Measurements from ENCODE around the gene PHLDB2. TPM values are rescaled to one million over a fixed set of nuclear protein-coding genes. Genes with fewer than 3 reads are reported as not detected.

PHLDB2 gene
- total and polyA plus RNA-seq, 11 donors, result 59.0 to 280 (median 115) TPM

DNA sequence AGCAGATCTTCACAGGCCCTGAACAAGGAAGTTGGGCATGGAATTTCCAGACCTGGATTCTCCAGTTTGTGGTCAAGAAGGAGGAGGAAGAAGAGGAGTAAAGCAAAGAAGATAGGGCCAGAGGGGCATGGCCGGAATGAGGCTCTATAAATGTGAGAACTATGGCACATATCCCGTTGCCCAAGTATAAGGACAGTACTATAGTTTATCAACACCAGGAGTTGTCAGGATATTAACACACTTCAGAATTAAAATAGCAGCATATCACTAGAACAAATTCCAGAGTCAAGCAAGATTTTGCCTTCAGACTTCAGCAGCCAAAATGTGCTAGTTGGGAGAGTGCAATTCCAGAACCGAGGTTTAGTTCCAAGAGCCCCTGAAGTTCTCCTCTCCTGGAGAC, 38.4 kb upstream of the PHLDB2 start:
- TF ChIP-seq, protein P1, sequence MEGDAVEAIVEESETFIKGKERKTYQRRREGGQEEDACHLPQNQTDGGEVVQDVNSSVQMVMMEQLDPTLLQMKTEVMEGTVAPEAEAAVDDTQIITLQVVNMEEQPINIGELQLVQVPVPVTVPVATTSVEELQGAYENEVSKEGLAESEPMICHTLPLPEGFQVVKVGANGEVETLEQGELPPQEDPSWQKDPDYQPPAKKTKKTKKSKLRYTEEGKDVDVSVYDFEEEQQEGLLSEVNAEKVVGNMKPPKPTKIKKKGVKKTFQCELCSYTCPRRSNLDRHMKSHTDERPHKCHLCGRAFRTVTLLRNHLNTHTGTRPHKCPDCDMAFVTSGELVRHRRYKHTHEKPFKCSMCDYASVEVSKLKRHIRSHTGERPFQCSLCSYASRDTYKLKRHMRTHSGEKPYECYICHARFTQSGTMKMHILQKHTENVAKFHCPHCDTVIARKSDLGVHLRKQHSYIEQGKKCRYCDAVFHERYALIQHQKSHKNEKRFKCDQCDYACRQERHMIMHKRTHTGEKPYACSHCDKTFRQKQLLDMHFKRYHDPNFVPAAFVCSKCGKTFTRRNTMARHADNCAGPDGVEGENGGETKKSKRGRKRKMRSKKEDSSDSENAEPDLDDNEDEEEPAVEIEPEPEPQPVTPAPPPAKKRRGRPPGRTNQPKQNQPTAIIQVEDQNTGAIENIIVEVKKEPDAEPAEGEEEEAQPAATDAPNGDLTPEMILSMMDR (IDR thresholded peaks at IDR 0.05), result no peak
- no peak for TF ChIP-seq POLR2A (IDR thresholded peaks at IDR 0.05)
- WGBS, 4 donors, result 56 to 58% (median 57%) methylated on average over 3 of the region's 3 CpGs
- intact Hi-C loops (cut with DNase I), result loop anchor here in 2 of 10 donors (2.0 to 5.0 kb wide), 2 partner anchors 40 to 83 kb away; no protein-coding TSS in a partner anchor
- no peaks in the 10 kb centered on the region for H3K36me3 ChIP-seq
- ATAC-seq (peak; percentile 76 to 88 (median 84)), DNase-seq (no peak)
- H3K4me1 ChIP-seq, result peaks cover 0 to 40% (median 17%) of the 10 kb centered on the region in 12 donors
- H3K27me3 ChIP-seq, result no peaks in the 10 kb centered on the region
- peak overlapping the region in 11 of 12 donors; percentile 35 to 82 (median 62) for H3K27ac ChIP-seq
- no peak overlapping the region for H3K4me3 ChIP-seq
- H3K9me3 ChIP-seq, result peaks cover 0 to 16% (median 0%) of the 10 kb centered on the region in 12 donors

DNA sequence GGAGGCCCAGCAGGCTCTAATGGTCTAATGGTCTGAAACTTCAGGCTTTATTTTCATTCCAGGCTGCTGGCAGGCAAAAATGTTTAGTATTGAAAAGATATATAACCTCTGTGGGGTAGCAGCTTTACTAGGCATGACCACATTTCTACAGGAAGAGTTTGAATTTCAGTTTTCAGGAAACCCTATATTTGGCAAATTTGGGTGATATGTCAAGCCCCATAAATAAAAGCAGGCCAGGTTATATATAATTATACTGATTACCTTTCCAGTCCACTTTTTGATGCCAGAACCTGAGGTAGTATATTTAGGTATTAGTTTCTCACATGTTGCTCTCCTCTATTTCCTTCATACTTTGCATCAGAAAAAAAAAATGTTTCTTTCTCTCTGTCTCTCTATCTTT, 37.2 kb upstream of the PHLDB2 start:
- H3K36me3 ChIP-seq, result no peaks in the 10 kb centered on the region
- no peak overlapping the region for H3K4me3 ChIP-seq
- ATAC-seq (no peak), DNase-seq (no peak)
- TF ChIP-seq, protein P1 (IDR thresholded peaks at IDR 0.05), result no peak
- no peak for TF ChIP-seq POLR2A (IDR thresholded peaks at IDR 0.05)
- H3K27ac ChIP-seq, result peak overlapping the region in 4 of 12 donors; percentile 11 to 82 (median 66)
- H3K4me1 ChIP-seq, result peaks cover 0 to 40% (median 17%) of the 10 kb centered on the region in 12 donors
- peaks cover 0 to 13% (median 0%) of the 10 kb centered on the region in 12 donors for H3K9me3 ChIP-seq
- intact Hi-C loops (cut with DNase I), result loop anchor here in 2 of 10 donors (2.0 to 5.0 kb wide), 2 partner anchors 39 to 85 kb away; no protein-coding TSS in a partner anchor
- no peaks in the 10 kb centered on the region for H3K27me3 ChIP-seq

DNA sequence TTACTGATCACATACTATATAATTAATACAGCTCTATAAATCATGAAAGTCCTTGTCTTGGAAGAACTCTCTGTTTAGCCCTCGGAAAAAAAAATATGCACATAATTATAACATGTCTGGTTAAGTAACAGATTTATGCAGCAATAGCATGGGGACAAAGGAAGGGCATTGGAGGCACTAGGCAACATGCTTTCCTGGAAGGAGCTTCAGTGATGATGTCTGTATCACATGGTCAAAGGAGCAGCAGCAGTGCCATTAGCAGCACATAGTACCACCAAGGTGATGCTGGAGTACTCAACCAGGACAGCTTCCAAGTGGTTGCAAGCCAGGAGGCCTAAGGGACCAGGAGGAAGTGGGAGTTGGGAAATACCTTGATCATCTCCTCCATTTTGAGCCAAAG, 36.3 kb upstream of the PHLDB2 start:
- Histone ChIP-seq H3K27ac (peak overlapping the region in 1 of 12 donors; percentile 55), H3K4me1 (peaks cover 0 to 40% (median 17%) of the 10 kb centered on the region in 12 donors), H3K36me3 (no peaks in the 10 kb centered on the region), H3K27me3 (no peaks in the 10 kb centered on the region), H3K4me3 (no peak overlapping the region), H3K9me3 (peaks cover 0 to 13% (median 0%) of the 10 kb centered on the region in 12 donors)
- ATAC-seq (peak in 2 of 4 donors; percentile 23 to 28), DNase-seq (no peak)
- WGBS, 4 donors, result 79 to 99% (median 89%) methylated on average over 1 of the region's 1 CpG
- TF ChIP-seq, protein P1 (IDR thresholded peaks at IDR 0.05), result no peak
- TF ChIP-seq POLR2A (IDR thresholded peaks at IDR 0.05), result no peak
- intact Hi-C loops (cut with DNase I), result loop anchor here in 1 of 10 donors (5.0 kb wide), 1 partner anchor 86 kb away; no protein-coding TSS in a partner anchor

DNA sequence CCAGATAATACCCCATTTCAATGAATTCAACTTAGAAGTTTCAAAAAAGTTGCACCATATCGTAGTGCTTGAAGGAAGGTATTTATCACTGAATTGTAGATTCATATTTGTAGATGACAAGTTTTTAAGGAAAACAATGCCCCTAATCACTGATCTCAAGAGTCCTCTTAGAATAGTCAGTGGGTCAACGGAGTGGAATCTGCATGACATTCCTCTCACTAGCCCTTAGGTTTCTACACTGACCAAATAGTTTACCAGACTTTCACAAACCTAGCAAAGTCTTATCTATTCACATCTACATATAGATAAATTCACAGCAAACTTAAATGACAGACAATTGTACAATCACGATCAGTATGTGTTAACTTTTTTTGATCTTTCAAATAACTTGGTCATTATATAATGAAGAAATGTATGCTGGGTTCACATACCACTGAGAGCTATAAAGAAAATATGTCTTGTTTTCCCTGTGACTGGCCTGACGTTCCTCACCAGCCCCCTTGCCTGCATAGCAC, 35.7 kb upstream of the PHLDB2 start:
- H3K27me3 ChIP-seq, result no peaks in the 10 kb centered on the region
- no peak overlapping the region for H3K4me3 ChIP-seq
- TF ChIP-seq POLR2A (IDR thresholded peaks at IDR 0.05), result no peak
- TF ChIP-seq, protein P1 (IDR thresholded peaks at IDR 0.05), result no peak
- H3K36me3 ChIP-seq, result no peaks in the 10 kb centered on the region
- H3K9me3 ChIP-seq, result peaks cover 0 to 13% (median 0%) of the 10 kb centered on the region in 12 donors
- intact Hi-C loops (cut with DNase I), result loop anchor here in 1 of 10 donors (5.0 kb wide), 1 partner anchor 86 kb away; no protein-coding TSS in a partner anchor
- peak overlapping the region in 7 of 12 donors; percentile 10 to 55 (median 38) for H3K27ac ChIP-seq
- H3K4me1 ChIP-seq, result peaks cover 0 to 40% (median 17%) of the 10 kb centered on the region in 12 donors
- DNase-seq (no peak), ATAC-seq (peak in 1 of 4 donors; percentile 29)
- 60 to 71% (median 65%) methylated on average over 4 of the region's 4 CpGs for WGBS, 4 donors

Data from heart left ventricle (tissue), 16 donors.